GM23248 (cell line): ENCODE results near the gene PRSS56. TPM values are rescaled to one million over a fixed set of nuclear protein-coding genes. Genes with fewer than 3 reads are reported as not detected.

Source experiments
- DNase-seq: peaks from one replicate; pipeline ENCODE4 v3.0.0-alpha.2; 2015
- H2AFZ ChIP-seq: fragments of 200-600 bp; sonication (generic); 2 replicates; pipeline ENCODE4 v1.6.1; 2016; ENCODE audit warnings: antibody characterized with exemption
- H3F3A ChIP-seq: fragments of 200-600 bp; sonication (generic); 2 replicates; pipeline ENCODE4 v1.6.1; 2016; ENCODE audit warnings: mild to moderate bottlenecking, antibody characterized with exemption, mixed run types; ENCODE audit not compliant: insufficient read depth
- H3K27ac ChIP-seq: fragments of 200-600 bp; sonication (generic); 2 replicates; pipeline ENCODE4 v1.5.1; 2016; ENCODE audit warnings: mild to moderate bottlenecking
- H3K27me3 ChIP-seq: fragments of 200-600 bp; sonication (generic); replicated peaks from 2 replicates; pipeline ENCODE4 v1.6.1; 2016; ENCODE audit warnings: mild to moderate bottlenecking; ENCODE audit not compliant: insufficient read depth
- H3K36me3 ChIP-seq: fragments of 200-600 bp; sonication (generic); 2 replicates; pipeline ENCODE4 v1.6.1; 2016; ENCODE audit warnings: low read depth, mild to moderate bottlenecking
- H3K4me1 ChIP-seq: fragments of 200-600 bp; sonication (generic); 2 replicates; pipeline ENCODE4 v1.6.1; 2016; ENCODE audit warnings: mild to moderate bottlenecking; ENCODE audit not compliant: insufficient read depth
- H3K4me2 ChIP-seq: fragments of 200-600 bp; sonication (generic); one replicate; pipeline ENCODE4 v1.6.1; 2016; ENCODE audit warnings: mild to moderate bottlenecking; ENCODE audit not compliant: unreplicated experiment
- H3K4me3 ChIP-seq: fragments of 200-600 bp; sonication (generic); 2 replicates; pipeline ENCODE4 v1.5.1; 2016; ENCODE audit warnings: mild to moderate bottlenecking
- H3K79me2 ChIP-seq: fragments of 200-600 bp; sonication (generic); 2 replicates; pipeline ENCODE4 v1.6.1; 2016; ENCODE audit warnings: mild to moderate bottlenecking; ENCODE audit not compliant: insufficient read depth
- H3K9ac ChIP-seq: fragments of 200-600 bp; sonication (generic); 2 replicates; pipeline ENCODE4 v1.6.1; 2016; ENCODE audit warnings: mild to moderate bottlenecking
- H3K9me2 ChIP-seq: fragments of 200-600 bp; sonication (generic); 2 replicates; pipeline ENCODE4 v1.6.1; 2016; ENCODE audit warnings: mixed run types, mild to moderate bottlenecking, moderate library complexity; ENCODE audit not compliant: insufficient read depth
- H3K9me3 ChIP-seq: fragments of 200-600 bp; sonication (generic); one replicate; pipeline ENCODE4 v1.6.1; 2017; ENCODE audit warnings: low read depth
- H4K20me1 ChIP-seq: fragments of 200-600 bp; sonication (generic); 2 replicates; pipeline ENCODE4 v1.6.0; 2016; ENCODE audit not compliant: insufficient read depth
- EZH2 ChIP-seq: fragments of 200-600 bp; sonication (generic); IDR thresholded peaks from 2 replicates; pipeline ENCODE4 v1.6.1; 2018; ENCODE audit warnings: antibody characterized with exemption, mild to moderate bottlenecking; ENCODE audit not compliant: insufficient read depth, poor library complexity, severe bottlenecking
- EZH2phosphoT487 ChIP-seq: fragments of 200-600 bp; sonication (generic); IDR thresholded peaks from 2 replicates; pipeline ENCODE4 v1.6.1; 2018; ENCODE audit warnings: antibody characterized with exemption, moderate library complexity, mild to moderate bottlenecking, low read depth; ENCODE audit not compliant: insufficient read depth
- WGBS, 2 experiments: methylation state at CpG; one replicate each; pipeline ENCODE4 v1.1.6; 2015 to 2017; ENCODE audit warnings: low lambda C conversion rate in 2 of 2, low coverage in 1 of 2; ENCODE audit errors: missing lambda C conversion rate in 2 of 2; 5-methylcytosine and 5-hydroxymethylcytosine counted together
- in situ Hi-C: fragments of 300-500 bp; cut with MboI; formaldehyde crosslinking; loops from 2 replicates; pipeline ENCODE4 v1.15.0; 2020
- polyA plus RNA-seq: library from polyadenylated mRNA; unstranded; fragments of >200 nt; fragmentation: Nextera tagmentation; extraction: Ambion mirVana; gene quantifications from 2 replicates; pipeline ENCODE4 v1.2.1, GENCODE V29; 2016
- total RNA-seq: library from RNA; depleted of rRNA; stranded (reverse); fragments of >200 nt; shearing (Covaris generic); gene quantifications from 2 replicates; pipeline ENCODE4 v1.2.3, GENCODE V29; 2014

Gene PRSS56
- total and polyA plus RNA-seq, 2 experiments from 2014 or later: not detected

- Histone ChIP-seq H3K79me2 (no peaks in the 10 kb centered on the region), H3K27me3 (no peaks in the 10 kb centered on the region), H3K9me2 (no peaks in the 10 kb centered on the region), H3K36me3 (no peaks in the 10 kb centered on the region), H3K9ac (no peak overlapping the region), H2AFZ (peak overlapping the region; percentile 30; the same call in 1 of the 2 replicates), H3K4me2 (no peak overlapping the region), H3F3A (no peaks in the 10 kb centered on the region), H3K4me1 (no peaks in the 10 kb centered on the region), H4K20me1 (no peaks in the 10 kb centered on the region), H3K27ac (no peak overlapping the region), H3K4me3 (no peak overlapping the region), H3K9me3 (no peaks in the 10 kb centered on the region)
- 12 to 13% methylated on average over 13 of the region's 13 CpGs for whole genome bisulfite sequencing, 2 experiments
- peak; percentile 69 for DNase-seq
- no peak for TF ChIP-seq EZH2
- no peak for TF ChIP-seq EZH2phosphoT487
- in situ Hi-C loops: loop anchor here (25.0 kb wide), 1 partner anchor 622 kb away; no protein-coding TSS in a partner anchor
These were observed 13.9 kb downstream of the PRSS56 start for GRCh38 chr2:232533944-232534710.

- Histone ChIP-seq H2AFZ (no peak overlapping the region), H3K9ac (no peak overlapping the region), H3F3A (no peaks in the 10 kb centered on the region), H3K4me2 (no peak overlapping the region), H3K36me3 (no peaks in the 10 kb centered on the region), H3K79me2 (no peaks in the 10 kb centered on the region), H3K27me3 (no peaks in the 10 kb centered on the region), H3K9me3 (no peaks in the 10 kb centered on the region), H3K4me1 (no peaks in the 10 kb centered on the region), H4K20me1 (no peaks in the 10 kb centered on the region), H3K4me3 (no peak overlapping the region), H3K9me2 (no peaks in the 10 kb centered on the region), H3K27ac (no peak overlapping the region)
- no peak for TF ChIP-seq EZH2phosphoT487
- TF ChIP-seq EZH2: no peak
- in situ Hi-C loops: loop anchor here (25.0 kb wide), 1 partner anchor 623 kb away; no protein-coding TSS in a partner anchor
- WGBS, 2 experiments: 35 to 46% methylated on average over 14 of the region's 14 CpGs
- DNase-seq: no peak
These were observed 14.9 kb downstream of the PRSS56 start for GRCh38 chr2:232534940-232535651.

GRCh38 chr2:232535761-232536530 is 15.8 kb downstream of the PRSS56 start:
- DNase-seq: no peak
- Histone ChIP-seq H3K79me2 (no peaks in the 10 kb centered on the region), H3K27me3 (no peaks in the 10 kb centered on the region), H4K20me1 (no peaks in the 10 kb centered on the region), H3K4me3 (no peak overlapping the region), H3K4me1 (no peaks in the 10 kb centered on the region), H2AFZ (no peak overlapping the region), H3K4me2 (no peak overlapping the region), H3K9ac (no peak overlapping the region), H3K9me3 (no peaks in the 10 kb centered on the region), H3K36me3 (no peaks in the 10 kb centered on the region), H3K9me2 (no peaks in the 10 kb centered on the region), H3F3A (no peaks in the 10 kb centered on the region), H3K27ac (no peak overlapping the region)
- in situ Hi-C loops: loop anchor here (25.0 kb wide), 1 partner anchor 624 kb away; no protein-coding TSS in a partner anchor
- WGBS, 2 experiments: 42 to 51% methylated on average over 5 of the region's 5 CpGs
- no peak for TF ChIP-seq EZH2phosphoT487
- no peak for TF ChIP-seq EZH2

- Histone ChIP-seq H4K20me1 (no peaks in the 10 kb centered on the region), H3K79me2 (no peaks in the 10 kb centered on the region), H3K4me3 (no peak overlapping the region), H3K27me3 (no peaks in the 10 kb centered on the region), H3K4me1 (no peaks in the 10 kb centered on the region), H3K9ac (no peak overlapping the region), H3K9me3 (no peaks in the 10 kb centered on the region), H3K36me3 (no peaks in the 10 kb centered on the region), H3K9me2 (no peaks in the 10 kb centered on the region), H3K27ac (no peak overlapping the region), H3F3A (no peaks in the 10 kb centered on the region), H3K4me2 (no peak overlapping the region), H2AFZ (no peak overlapping the region)
- in situ Hi-C loops: loop anchor here (25.0 kb wide), 1 partner anchor 625 kb away; no protein-coding TSS in a partner anchor
- DNase-seq: no peak
- WGBS, 2 experiments: 36 to 44% methylated on average over 5 of the region's 5 CpGs
- TF ChIP-seq EZH2phosphoT487 (no peak), EZH2 (no peak)
These were observed 16.9 kb downstream of the PRSS56 start for GRCh38 chr2:232537079-232537478.
